Measurements from ENCODE around the gene ATP1B3.

DNA sequence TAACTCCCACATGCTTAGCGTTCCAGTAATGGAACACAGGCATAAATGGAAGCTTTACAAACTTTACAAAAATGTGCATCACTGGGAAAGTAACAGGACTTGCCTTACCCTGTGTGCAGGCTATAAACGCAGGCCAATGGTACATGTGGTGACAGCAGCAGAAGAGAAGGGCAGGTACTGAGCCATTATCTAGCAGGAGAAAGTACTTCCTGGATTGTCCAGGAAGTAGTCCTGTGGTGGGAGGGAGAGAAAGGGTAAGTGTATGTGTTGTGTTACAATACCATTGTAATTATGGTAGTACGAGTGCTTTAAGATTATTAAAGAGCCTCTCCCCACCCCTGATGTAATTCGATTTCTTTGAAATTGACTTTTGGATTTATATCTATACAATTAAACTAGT is 5.3 kb downstream of the ATP1B3 start:
- TF ChIP-seq, protein P1, sequence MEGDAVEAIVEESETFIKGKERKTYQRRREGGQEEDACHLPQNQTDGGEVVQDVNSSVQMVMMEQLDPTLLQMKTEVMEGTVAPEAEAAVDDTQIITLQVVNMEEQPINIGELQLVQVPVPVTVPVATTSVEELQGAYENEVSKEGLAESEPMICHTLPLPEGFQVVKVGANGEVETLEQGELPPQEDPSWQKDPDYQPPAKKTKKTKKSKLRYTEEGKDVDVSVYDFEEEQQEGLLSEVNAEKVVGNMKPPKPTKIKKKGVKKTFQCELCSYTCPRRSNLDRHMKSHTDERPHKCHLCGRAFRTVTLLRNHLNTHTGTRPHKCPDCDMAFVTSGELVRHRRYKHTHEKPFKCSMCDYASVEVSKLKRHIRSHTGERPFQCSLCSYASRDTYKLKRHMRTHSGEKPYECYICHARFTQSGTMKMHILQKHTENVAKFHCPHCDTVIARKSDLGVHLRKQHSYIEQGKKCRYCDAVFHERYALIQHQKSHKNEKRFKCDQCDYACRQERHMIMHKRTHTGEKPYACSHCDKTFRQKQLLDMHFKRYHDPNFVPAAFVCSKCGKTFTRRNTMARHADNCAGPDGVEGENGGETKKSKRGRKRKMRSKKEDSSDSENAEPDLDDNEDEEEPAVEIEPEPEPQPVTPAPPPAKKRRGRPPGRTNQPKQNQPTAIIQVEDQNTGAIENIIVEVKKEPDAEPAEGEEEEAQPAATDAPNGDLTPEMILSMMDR (IDR thresholded peaks at IDR 0.05; ENCODE audit: low read depth, low read length, missing input control) = no peak
- no peak for TF ChIP-seq RAD21 (IDR thresholded peaks at IDR 0.05)
- TF ChIP-seq GABPA (IDR thresholded peaks at IDR 0.05 in 1 of 2, conservative IDR thresholded peaks at IDR 0.05 in 1 of 2) = no peak
- no peak for TF ChIP-seq RXRA (IDR thresholded peaks at IDR 0.05)
- TF ChIP-seq SP1 (IDR thresholded peaks at IDR 0.05) = no peak
- TF ChIP-seq, protein P2, sequence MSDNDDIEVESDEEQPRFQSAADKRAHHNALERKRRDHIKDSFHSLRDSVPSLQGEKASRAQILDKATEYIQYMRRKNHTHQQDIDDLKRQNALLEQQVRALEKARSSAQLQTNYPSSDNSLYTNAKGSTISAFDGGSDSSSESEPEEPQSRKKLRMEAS (IDR thresholded peaks at IDR 0.05) = no peak
- no peak for TF ChIP-seq JUND (IDR thresholded peaks at IDR 0.05)
- no peak for TF ChIP-seq FOXA1 (IDR thresholded peaks at IDR 0.05)
- TF ChIP-seq, protein P3, sequence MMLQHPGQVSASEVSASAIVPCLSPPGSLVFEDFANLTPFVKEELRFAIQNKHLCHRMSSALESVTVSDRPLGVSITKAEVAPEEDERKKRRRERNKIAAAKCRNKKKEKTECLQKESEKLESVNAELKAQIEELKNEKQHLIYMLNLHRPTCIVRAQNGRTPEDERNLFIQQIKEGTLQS (IDR thresholded peaks at IDR 0.05) = no peak
- TF ChIP-seq, protein P4, sequence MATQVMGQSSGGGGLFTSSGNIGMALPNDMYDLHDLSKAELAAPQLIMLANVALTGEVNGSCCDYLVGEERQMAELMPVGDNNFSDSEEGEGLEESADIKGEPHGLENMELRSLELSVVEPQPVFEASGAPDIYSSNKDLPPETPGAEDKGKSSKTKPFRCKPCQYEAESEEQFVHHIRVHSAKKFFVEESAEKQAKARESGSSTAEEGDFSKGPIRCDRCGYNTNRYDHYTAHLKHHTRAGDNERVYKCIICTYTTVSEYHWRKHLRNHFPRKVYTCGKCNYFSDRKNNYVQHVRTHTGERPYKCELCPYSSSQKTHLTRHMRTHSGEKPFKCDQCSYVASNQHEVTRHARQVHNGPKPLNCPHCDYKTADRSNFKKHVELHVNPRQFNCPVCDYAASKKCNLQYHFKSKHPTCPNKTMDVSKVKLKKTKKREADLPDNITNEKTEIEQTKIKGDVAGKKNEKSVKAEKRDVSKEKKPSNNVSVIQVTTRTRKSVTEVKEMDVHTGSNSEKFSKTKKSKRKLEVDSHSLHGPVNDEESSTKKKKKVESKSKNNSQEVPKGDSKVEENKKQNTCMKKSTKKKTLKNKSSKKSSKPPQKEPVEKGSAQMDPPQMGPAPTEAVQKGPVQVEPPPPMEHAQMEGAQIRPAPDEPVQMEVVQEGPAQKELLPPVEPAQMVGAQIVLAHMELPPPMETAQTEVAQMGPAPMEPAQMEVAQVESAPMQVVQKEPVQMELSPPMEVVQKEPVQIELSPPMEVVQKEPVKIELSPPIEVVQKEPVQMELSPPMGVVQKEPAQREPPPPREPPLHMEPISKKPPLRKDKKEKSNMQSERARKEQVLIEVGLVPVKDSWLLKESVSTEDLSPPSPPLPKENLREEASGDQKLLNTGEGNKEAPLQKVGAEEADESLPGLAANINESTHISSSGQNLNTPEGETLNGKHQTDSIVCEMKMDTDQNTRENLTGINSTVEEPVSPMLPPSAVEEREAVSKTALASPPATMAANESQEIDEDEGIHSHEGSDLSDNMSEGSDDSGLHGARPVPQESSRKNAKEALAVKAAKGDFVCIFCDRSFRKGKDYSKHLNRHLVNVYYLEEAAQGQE (IDR thresholded peaks at IDR 0.05) = no peak
- no peak for TF ChIP-seq YY1 (IDR thresholded peaks at IDR 0.05)
- no peak for TF ChIP-seq TAF1 (conservative IDR thresholded peaks at IDR 0.05)
- TF ChIP-seq FOXA2 (IDR thresholded peaks at IDR 0.05) = no peak
- TF ChIP-seq NR2F2 (IDR thresholded peaks at IDR 0.05) = no peak

All from liver (tissue), 3 donors.